Activated T-cell treated with anti-CD3 and anti-CD28 coated beads for 4 hours (primary cell): ENCODE measurements around the gene CPSF7.

ENCODE experiments used
- DNase-seq: peaks from one replicate; pipeline ENCODE4 v3.0.0-alpha.2; 2020

CPSF7 gene

GRCh38 chr11:61353131-61354067 lies 76.4 kb downstream of the CPSF7 start:
- DNase-seq, result no peak
